Neural cell (in vitro differentiated cells): Measurements from ENCODE around the gene ZRANB1. TPM values are rescaled to one million over a fixed set of nuclear protein-coding genes. Genes with fewer than 3 reads are reported as not detected.

Experiments
- H2AFZ ChIP-seq: fragments of 200-600, 300-800 bp; sonication (generic), shearing (Covaris generic); 2 replicates; pipeline ENCODE4 v1.6.0; 2014; ENCODE audit warnings: low read depth, mild to moderate bottlenecking, antibody characterized with exemption, low read length, moderate library complexity
- H3F3A ChIP-seq: fragments of 200-600 bp; shearing (Covaris generic); 2 replicates; pipeline ENCODE4 v1.6.1; 2016; ENCODE audit warnings: mild to moderate bottlenecking, moderate library complexity, mixed read lengths, antibody characterized with exemption, low read length; ENCODE audit not compliant: insufficient read depth, poor library complexity, severe bottlenecking
- H3K27ac ChIP-seq: fragments of 200-600, 300-800 bp; sonication (generic), shearing (Covaris generic); 2 replicates; pipeline ENCODE4 v1.5.1; 2014; ENCODE audit warnings: mild to moderate bottlenecking, low read length, moderate library complexity
- H3K27me3 ChIP-seq: fragments of 300-800, 200-600 bp; sonication (generic), shearing (Covaris generic); 2 replicates; pipeline ENCODE4 v1.6.0; 2014; ENCODE audit warnings: mild to moderate bottlenecking, low read depth, low read length, moderate library complexity; ENCODE audit not compliant: insufficient read depth
- H3K36me3 ChIP-seq: fragments of 300-800, 200-600 bp; sonication (generic), shearing (Covaris generic); 2 replicates; pipeline ENCODE4 v1.5.1; 2014; ENCODE audit warnings: mild to moderate bottlenecking, antibody characterized with exemption, low read length, moderate library complexity; ENCODE audit not compliant: insufficient read depth
- H3K4me2 ChIP-seq: fragments of 300-800, 200-600 bp; sonication (generic), shearing (Covaris generic); 2 replicates; pipeline ENCODE4 v1.6.0; 2014; ENCODE audit warnings: mild to moderate bottlenecking, low read length
- H3K4me3 ChIP-seq: fragments of 300-800, 200-600 bp; sonication (generic), shearing (Covaris generic); 2 replicates; pipeline ENCODE4 v1.5.1; 2014; ENCODE audit warnings: mild to moderate bottlenecking, low read length, moderate library complexity
- H3K79me2 ChIP-seq: fragments of 200-600 bp; shearing (Covaris generic); replicated peaks from 2 replicates; pipeline ENCODE4 v1.6.0; 2014; ENCODE audit warnings: mild to moderate bottlenecking, low read length, moderate library complexity; ENCODE audit not compliant: insufficient read depth
- H3K9ac ChIP-seq: fragments of 300-800, 200-600 bp; sonication (generic), shearing (Covaris generic); 2 replicates; pipeline ENCODE4 v1.6.1; 2016; ENCODE audit warnings: mild to moderate bottlenecking, low read length, mixed read lengths
- H3K9me2 ChIP-seq: fragments of 200-600 bp; shearing (Covaris generic); 2 replicates; pipeline ENCODE4 v1.6.1; 2016; ENCODE audit warnings: mild to moderate bottlenecking, low read length, mixed read lengths; ENCODE audit not compliant: insufficient read depth
- H3K9me3 ChIP-seq: fragments of 200-600, 300-800 bp; sonication (generic), shearing (Covaris generic); 2 replicates; pipeline ENCODE4 v1.6.1; 2016; ENCODE audit warnings: mild to moderate bottlenecking, mixed run types, low read length, moderate library complexity, mixed read lengths
- H4K20me1 ChIP-seq: fragments of 200-600 bp; shearing (Covaris generic); 2 replicates; pipeline ENCODE4 v1.6.1; 2016; ENCODE audit warnings: mild to moderate bottlenecking, mixed run types; ENCODE audit not compliant: insufficient read depth
- EP300 ChIP-seq: fragments of 450-650 bp; conservative IDR thresholded peaks from 2 replicates; pipeline ENCODE4 v1.6.1; 2014; ENCODE audit warnings: antibody characterized with exemption, mild to moderate bottlenecking, moderate library complexity; ENCODE audit not compliant: poor library complexity, severe bottlenecking
- EZH2 ChIP-seq: fragments of 200-600, 300-800 bp; shearing (Covaris generic), sonication (generic); IDR thresholded peaks from 2 replicates; pipeline ENCODE4 v1.6.1; 2014; ENCODE audit warnings: antibody characterized with exemption, low read length, borderline replicate concordance, mild to moderate bottlenecking; ENCODE audit not compliant: insufficient read depth, poor library complexity, severe bottlenecking
- MXI1 ChIP-seq: fragments of 450-650 bp; conservative IDR thresholded peaks from 2 replicates; pipeline ENCODE4 v1.6.1; 2014; ENCODE audit warnings: antibody characterized with exemption, mild to moderate bottlenecking; ENCODE audit not compliant: poor library complexity, severe bottlenecking
- POLR2AphosphoS5 ChIP-seq: IDR thresholded peaks from 2 replicates; pipeline ENCODE4 v1.6.1; 2012
- RAD21 ChIP-seq: fragments of 450-650 bp; conservative IDR thresholded peaks from 2 replicates; pipeline ENCODE4 v1.6.1; 2014; ENCODE audit warnings: antibody characterized with exemption, mild to moderate bottlenecking, moderate library complexity
- SMC3 ChIP-seq: fragments of 450-650 bp; conservative IDR thresholded peaks from 2 replicates; pipeline ENCODE4 v1.6.1; 2014; ENCODE audit warnings: antibody characterized with exemption, mild to moderate bottlenecking, moderate library complexity; ENCODE audit not compliant: poor library complexity
- TAF1 ChIP-seq: IDR thresholded peaks from 2 replicates; pipeline ENCODE4 v1.6.1; 2012; ENCODE audit warnings: low read depth
- polyA plus RNA-seq: library from polyadenylated mRNA; depleted of rRNA; stranded (reverse); fragments of >200 nt; gene quantifications from 2 replicates; pipeline ENCODE4 v1.2.3, GENCODE V29; 2014
- TF ChIP-seq, protein P1 (sequence below): fragments of 450-650 bp; IDR thresholded peaks from 2 replicates; pipeline ENCODE4 v1.5.1; 2014; ENCODE audit warnings: antibody characterized with exemption, mild to moderate bottlenecking, moderate library complexity; ENCODE audit not compliant: poor library complexity, severe bottlenecking
- TF ChIP-seq, protein P2 (sequence below): IDR thresholded peaks from 2 replicates; pipeline ENCODE4 v1.6.1; 2012; ENCODE audit warnings: borderline replicate concordance

The ZRANB1 gene
- polyA plus RNA-seq, 1 donor from 2014 or later = 47.7 TPM

DNA sequence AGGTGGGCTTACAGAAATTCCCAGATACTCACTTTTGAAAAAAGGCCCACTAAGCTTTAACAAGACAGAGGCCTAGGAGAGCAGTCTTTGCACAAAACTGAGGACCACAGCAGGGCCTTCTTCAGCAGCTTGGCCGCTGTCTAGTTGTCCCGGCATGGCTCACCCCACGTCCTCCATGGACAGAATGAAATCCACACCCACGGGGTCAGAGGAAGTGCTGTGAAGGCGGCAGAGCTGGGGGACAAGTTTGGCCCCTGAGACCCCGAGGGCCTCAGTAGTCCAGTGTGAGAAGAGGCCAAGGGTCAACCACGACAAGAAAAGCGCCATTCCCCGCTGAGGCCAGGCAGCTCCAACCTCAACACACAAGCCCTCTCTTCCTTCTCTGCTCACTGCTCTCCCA, 78.9 kb downstream of the ZRANB1 start:
- H4K20me1 ChIP-seq = no peaks in the 10 kb centered on the region
- no peak overlapping the region for H3K27ac ChIP-seq

DNA sequence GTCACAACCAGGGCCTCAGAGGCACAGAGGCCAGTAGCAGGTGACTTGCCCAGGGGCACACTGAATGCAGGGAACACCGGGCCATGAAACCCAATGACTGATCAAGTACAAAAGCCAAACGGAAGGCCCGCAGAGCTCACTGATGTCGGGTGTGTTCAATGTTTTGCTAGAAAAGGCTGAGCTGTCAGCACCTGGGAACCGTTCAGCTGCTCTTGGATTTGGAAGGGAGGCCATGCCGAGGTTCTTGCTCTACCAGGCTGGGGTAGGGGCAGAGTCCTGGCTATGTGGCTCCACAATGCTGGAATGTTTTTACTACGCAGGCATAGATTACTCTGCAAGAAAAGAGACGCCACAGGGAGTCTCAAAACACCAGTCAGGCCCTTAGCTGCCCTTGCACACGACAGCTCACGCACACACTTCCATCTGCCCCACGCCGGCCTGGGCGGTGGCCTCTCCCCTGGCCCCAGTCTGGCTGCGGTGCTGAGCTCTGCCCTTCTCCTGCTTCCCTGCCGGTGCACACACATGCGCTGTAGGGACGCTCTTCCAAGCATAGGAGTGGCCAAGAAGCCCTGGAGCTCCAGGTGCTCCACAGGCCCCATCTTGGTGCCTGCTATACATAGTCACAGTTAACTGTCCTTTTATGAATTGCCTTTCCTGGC, 79.9 kb downstream of the ZRANB1 start:
- Histone ChIP-seq H3K4me3 (no peak overlapping the region), H4K20me1 (no peaks in the 10 kb centered on the region), H3K4me2 (no peak overlapping the region), H3K9ac (no peak overlapping the region), H3F3A (no peaks in the 10 kb centered on the region), H3K27ac (no peak overlapping the region), H3K79me2 (peaks cover 33% of the 10 kb centered on the region), H2AFZ (no peak overlapping the region), H3K9me2 (no peaks in the 10 kb centered on the region), H3K36me3 (no peaks in the 10 kb centered on the region), H3K9me3 (no peaks in the 10 kb centered on the region), H3K27me3 (no peaks in the 10 kb centered on the region)
- TF ChIP-seq EZH2 = no peak
- TF ChIP-seq POLR2AphosphoS5 = no peak
- no peak for TF ChIP-seq SMC3
- no peak for TF ChIP-seq MXI1
- TF ChIP-seq RAD21 = no peak
- TF ChIP-seq, protein P1, sequence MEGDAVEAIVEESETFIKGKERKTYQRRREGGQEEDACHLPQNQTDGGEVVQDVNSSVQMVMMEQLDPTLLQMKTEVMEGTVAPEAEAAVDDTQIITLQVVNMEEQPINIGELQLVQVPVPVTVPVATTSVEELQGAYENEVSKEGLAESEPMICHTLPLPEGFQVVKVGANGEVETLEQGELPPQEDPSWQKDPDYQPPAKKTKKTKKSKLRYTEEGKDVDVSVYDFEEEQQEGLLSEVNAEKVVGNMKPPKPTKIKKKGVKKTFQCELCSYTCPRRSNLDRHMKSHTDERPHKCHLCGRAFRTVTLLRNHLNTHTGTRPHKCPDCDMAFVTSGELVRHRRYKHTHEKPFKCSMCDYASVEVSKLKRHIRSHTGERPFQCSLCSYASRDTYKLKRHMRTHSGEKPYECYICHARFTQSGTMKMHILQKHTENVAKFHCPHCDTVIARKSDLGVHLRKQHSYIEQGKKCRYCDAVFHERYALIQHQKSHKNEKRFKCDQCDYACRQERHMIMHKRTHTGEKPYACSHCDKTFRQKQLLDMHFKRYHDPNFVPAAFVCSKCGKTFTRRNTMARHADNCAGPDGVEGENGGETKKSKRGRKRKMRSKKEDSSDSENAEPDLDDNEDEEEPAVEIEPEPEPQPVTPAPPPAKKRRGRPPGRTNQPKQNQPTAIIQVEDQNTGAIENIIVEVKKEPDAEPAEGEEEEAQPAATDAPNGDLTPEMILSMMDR = no peak
- no peak for TF ChIP-seq TAF1
- no peak for TF ChIP-seq EP300
- TF ChIP-seq, protein P2, sequence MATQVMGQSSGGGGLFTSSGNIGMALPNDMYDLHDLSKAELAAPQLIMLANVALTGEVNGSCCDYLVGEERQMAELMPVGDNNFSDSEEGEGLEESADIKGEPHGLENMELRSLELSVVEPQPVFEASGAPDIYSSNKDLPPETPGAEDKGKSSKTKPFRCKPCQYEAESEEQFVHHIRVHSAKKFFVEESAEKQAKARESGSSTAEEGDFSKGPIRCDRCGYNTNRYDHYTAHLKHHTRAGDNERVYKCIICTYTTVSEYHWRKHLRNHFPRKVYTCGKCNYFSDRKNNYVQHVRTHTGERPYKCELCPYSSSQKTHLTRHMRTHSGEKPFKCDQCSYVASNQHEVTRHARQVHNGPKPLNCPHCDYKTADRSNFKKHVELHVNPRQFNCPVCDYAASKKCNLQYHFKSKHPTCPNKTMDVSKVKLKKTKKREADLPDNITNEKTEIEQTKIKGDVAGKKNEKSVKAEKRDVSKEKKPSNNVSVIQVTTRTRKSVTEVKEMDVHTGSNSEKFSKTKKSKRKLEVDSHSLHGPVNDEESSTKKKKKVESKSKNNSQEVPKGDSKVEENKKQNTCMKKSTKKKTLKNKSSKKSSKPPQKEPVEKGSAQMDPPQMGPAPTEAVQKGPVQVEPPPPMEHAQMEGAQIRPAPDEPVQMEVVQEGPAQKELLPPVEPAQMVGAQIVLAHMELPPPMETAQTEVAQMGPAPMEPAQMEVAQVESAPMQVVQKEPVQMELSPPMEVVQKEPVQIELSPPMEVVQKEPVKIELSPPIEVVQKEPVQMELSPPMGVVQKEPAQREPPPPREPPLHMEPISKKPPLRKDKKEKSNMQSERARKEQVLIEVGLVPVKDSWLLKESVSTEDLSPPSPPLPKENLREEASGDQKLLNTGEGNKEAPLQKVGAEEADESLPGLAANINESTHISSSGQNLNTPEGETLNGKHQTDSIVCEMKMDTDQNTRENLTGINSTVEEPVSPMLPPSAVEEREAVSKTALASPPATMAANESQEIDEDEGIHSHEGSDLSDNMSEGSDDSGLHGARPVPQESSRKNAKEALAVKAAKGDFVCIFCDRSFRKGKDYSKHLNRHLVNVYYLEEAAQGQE = no peak

More for the DNA sequence above, 78.9 kb downstream of the ZRANB1 start:
- Histone ChIP-seq H2AFZ (no peak overlapping the region), H3F3A (no peaks in the 10 kb centered on the region), H3K4me3 (no peak overlapping the region), H3K79me2 (peaks cover 33% of the 10 kb centered on the region), H3K9ac (no peak overlapping the region), H3K27me3 (no peaks in the 10 kb centered on the region), H3K9me3 (no peaks in the 10 kb centered on the region), H3K36me3 (no peaks in the 10 kb centered on the region), H3K4me2 (no peak overlapping the region), H3K9me2 (no peaks in the 10 kb centered on the region)
- TF ChIP-seq POLR2AphosphoS5 = no peak
- no peak for TF ChIP-seq EZH2
- no peak for TF ChIP-seq RAD21
- TF ChIP-seq, protein P1 = no peak
- TF ChIP-seq, protein P2 = no peak
- no peak for TF ChIP-seq EP300
- no peak for TF ChIP-seq SMC3
